DMS79 treated with DMSO at 0.1 percent for 48 hours (cell line): ENCODE measurements around the gene IL17RC.

ENCODE experiments used
- DNase-seq: peaks from one replicate; lab custom pipeline; 2025; lab: John Stamatoyannopoulos, UW

The IL17RC gene

GRCh38 chr3:9946112-9947024, 29.5 kb downstream of the IL17RC start:
- no peak for DNase-seq

- no peak for DNase-seq
Measured at GRCh38 chr3:9947025-9947995, 30.4 kb downstream of the IL17RC start.

DNA sequence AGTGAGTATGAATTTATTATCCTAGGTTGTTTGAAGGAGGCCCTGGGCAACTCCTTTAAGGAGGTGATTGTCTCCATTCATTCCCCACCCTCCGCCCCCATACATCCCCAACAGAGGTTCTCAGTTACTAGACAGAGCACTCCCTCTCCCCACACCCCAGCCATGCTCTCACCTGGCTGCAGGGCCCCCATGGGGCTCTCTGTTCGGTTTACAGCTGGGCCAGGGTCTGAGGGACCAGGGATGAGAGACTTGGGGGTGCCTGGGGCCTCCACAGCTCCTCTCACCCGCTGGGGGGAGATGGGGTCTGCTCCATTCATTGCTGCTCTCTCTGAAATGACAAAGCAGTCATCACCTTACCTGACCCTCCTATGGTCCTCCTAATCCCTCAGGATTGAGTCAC, 31.7 kb downstream of the IL17RC start:
- no peak for DNase-seq

- no peak for DNase-seq
Measured at GRCh38 chr3:9949115-9949514, 32.2 kb downstream of the IL17RC start.

DNA sequence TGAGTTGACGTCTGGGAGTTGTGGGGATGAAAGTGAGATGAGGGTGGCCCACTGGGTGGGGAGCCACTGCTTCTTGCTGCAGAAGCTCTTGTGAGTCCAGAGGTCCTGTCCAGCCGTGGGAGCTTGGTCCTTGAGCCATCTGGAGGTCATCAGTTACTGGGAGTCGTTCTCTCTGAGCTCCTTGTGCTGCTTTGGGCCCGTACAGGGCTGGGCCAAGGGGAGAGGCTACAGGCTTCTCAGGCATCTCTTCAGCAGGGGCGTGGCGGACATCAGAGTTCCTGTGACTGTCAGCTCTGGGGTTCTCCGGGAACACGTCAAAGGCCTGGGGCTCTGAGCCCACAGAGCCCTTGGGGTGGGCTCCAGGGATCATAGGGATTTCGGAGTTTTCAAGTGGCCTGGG, 32.7 kb downstream of the IL17RC start:
- DNase-seq, result no peak

DNA sequence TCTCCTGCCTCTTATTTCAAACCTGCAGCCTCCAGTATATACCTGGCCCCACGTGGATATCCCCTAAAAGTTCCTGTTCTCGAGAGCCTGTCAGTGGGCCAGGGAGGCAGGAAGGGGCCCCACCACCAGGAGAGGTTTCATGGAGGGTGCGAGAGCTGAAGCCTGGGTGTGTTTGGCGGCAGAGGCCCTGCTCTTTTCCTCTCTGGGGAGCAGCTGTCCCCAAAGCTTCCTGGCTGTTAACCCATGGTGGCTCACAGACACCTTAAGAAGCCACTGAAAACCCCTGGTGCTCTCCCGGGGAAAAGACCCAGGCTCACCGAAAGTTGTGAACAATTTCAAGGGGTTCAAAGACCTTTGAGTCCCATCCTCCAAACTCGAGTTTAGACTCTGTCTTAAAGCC, 34.2 kb downstream of the IL17RC start:
- no peak for DNase-seq

GRCh38 chr3:9951598-9951961, 34.7 kb downstream of the IL17RC start:
- DNase-seq, result no peak

DNA sequence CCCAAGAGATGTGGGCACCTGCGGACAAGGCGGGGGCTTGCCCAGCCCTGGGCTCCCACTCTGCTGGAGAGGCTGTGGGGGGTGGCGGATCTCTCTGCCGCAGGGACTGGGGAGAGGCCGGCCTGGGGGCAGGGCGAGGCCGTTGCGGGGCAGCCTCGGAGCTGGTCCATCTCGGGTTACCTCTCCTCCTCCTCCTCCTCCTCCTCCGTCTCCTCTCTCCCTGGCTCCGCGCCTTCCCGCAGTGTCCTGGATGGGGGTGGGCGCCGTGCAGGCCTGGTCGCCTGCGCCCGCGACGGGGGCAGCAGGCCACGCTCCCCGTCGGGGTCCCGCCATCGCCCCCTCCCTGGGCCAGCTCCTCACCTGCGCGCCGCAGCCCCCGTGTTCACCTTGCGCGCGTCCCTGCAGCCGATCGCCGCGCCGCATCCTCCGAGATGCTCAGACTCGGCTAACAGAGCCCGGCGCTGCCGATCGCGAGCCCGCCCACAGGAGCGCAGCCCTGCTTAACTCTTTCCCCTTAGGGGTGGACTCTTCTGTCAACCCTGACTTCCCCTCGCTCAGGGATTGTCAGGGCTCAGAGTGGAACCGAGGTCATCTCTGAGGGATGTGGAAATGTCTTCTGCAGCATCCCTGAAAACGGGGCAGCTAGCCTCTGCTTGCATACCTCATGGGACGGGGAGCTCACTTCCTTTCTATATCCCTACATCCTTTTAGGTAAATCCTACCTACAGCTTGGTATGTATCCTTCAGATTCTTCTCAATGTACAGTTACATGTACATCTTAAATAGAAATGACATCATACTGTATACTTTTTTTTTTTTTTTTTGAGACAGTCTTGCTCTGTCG, 35.3 kb downstream of the IL17RC start, which contains the start of gene PRRT3:
TSS of gene PRRT3 (minus strand) at position 447 of the 844 bp plus-strand sequence. CDS start 2,293 bp downstream, outside the sequence.
- peak; percentile 7 for DNase-seq

- DNase-seq, result peak; percentile 52
Measured at GRCh38 chr3:9955067-9955502, 38.2 kb downstream of the IL17RC start.

DNA sequence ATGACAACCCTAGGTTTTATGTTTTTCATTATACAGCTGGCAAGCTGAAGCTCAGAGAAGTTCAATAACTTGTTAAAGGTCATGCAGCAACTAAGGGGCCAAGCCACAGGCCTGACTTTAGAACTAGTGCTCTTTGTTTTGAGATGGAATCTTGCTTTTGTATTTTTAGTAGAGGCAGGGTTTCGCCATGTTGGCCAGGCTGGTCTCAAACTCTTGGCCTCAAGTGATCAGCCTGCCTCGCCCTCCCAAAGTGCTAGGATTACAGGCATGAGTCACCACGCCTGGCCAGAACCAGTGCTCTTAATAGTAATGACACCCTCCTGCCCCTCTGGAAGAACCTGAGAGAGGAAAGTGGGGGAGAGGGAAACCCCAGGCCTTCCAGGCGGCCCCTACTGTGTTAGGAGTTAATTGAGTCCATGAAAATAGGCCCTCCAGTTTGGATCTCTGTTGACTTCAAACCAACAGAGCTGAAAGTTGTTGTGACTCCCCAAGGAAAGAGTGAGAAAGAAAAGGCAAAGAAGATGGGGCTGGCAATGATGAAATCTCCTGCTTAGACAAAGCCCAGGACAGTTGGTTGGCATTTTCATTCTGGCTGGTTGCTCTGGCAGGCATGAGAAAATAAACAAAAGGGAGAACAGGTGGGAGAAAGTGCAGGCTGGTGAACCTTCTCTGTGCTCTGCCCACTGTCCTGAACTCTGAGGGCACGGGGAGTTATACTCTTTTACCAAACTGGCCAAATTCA, 38.9 kb downstream of the IL17RC start:
- no peak for DNase-seq

DNA sequence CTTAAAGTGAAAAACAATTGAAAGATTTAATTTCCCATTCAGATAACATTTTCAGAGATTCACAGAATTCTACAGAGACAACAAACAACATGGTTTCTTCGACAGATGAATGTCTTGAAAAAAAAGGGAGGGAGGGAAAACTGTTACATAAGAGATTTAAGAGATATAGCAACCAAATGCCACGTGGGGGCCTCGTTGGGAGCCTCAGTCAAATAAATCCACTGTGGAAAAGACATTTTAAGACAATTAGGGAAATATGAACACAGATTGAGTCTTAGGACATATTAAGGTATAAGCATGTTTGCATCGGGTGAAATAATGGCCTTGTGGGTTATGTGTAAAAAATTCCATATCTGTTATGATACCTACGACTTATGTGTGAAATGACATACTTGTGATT, 40.3 kb downstream of the IL17RC start:
- no peak for DNase-seq

GRCh38 chr3:9965200-9965875, 48.4 kb downstream of the IL17RC start:
- no peak for DNase-seq

DNA sequence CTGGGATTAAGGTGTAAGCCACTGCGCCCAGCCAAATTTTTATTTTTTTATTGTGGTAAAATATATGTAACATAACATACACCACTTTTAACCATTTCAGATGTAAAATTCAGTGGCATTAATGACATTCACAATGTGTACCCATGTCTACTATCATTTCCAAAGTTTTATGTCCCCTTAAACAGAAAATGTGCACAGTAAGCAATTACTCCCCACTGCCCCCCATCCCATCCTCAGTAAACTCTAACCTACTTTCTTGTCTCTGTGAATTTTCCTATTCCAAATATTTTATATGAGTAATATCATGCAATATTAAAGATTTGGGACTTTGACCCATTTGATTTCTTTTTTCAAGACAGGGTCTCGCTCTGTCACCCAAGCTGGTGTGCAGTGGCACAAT, 49.9 kb downstream of the IL17RC start:
- no peak for DNase-seq

DNA sequence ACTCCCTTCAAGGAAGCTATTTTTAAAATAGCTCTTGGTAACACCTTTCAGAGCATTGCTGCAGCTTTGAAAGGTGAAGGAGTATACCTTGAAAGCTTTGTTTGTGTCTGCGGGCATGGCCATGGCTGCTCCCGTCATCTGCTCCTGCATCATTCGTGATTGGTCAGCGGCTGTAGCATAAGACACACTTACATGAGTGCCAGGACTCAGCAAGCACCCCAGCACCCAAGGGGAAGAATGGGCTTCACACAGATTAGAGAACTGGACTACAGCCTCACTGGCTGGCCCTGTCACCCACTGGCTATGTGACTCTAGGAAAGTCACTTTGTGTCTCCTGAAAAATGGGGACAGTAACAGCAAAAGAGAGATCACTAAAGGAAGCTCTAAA, 52.7 kb downstream of the IL17RC start:
- no peak for DNase-seq

GRCh38 chr3:9970020-9970652, 53.2 kb downstream of the IL17RC start:
- DNase-seq, result no peak

DNA sequence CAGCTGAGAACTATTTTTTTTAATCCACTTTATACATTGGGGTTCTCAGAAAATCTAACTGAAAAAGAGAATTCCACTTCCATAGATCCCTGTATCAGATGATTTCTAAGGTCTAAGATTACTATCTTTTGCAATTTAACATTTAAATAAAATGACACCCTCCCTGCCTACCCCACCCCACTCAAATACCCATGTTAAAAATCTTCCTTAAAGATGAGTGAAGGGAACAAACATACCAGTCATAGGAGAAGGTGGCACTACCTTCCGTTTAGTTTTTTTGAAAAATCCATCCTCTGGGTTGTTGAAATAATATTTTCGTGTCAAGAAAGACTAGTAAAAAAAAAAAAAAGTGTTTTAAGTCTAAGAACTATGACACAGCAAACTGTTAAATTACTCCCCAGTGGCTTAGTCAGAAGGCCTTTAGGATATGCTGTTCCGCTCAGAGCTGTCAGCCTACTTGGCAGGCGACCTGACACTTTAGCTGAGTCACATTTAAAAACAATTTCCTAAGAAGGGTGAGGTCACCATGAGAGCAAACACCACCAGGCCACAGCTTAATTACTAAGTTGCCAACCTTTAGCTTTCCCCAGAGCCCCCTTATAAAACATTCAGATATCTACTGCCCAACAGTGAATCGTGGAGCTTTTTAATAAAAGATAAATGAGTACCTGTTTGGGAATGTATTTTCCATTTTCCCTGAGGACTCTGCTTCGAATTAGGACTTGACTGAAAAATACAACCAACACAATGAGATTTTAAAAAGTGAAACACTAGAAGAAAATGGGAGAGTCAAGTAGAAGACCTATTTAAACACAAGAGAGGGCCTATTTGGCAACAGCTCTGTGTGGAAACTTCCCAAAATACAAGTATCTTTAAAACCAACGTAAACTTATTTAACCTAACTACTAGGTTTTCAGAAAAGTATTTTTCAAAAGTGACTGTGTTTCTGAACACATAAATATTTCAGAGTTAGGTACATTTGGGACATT, 60.1 kb downstream of the IL17RC start:
- DNase-seq, result no peak

DNA sequence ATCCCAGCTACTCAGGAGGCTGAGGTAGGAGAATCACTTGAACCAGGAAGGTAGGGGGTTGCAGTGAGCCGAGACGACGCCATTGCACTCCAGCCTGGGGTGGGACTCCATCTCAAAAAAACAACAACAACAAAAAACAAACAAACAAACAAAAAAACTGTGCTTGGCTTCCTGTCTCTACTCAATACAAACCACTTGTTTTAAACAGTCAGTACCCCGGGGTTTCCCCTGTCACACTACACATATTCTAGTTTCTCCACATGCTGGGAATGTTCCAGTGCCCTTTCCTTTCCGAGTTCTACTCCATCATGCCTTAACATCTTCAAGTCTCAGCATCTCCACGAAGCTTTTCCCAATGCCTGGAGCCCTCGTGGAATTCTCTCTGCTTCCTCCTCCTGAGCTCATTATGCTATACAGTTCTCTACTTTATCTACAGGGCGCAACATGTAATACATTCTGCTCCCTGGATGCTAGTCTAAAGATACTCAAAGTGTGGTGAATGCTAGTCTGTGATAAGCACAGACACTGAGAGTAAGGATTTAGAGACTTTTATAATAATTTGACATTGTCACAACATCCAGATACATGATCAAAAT, 61.9 kb downstream of the IL17RC start:
- no peak for DNase-seq

GRCh38 chr3:9980251-9980650, 63.4 kb downstream of the IL17RC start:
- DNase-seq, result no peak
